B cell (primary cell): Measurements from ENCODE around the gene TFF1. TPM values are rescaled to one million over a fixed set of nuclear protein-coding genes. Genes with fewer than 3 reads are reported as not detected.

ENCODE experiments used
- ATAC-seq: fragments of 200-7000 bp; cut with Tn5 transposase; one replicate; pipeline ENCODE4 v1.10.0; 2021; ENCODE audit warnings: low read depth, mild to moderate bottlenecking, moderate number of reproducible peaks, moderate library complexity
- CTCF ChIA-PET: fragments of 350-600 bp; sonication (Branson Sonifier 250); formaldehyde crosslinking; loops from one replicate; lab custom pipeline; 2021; ENCODE audit warnings: antibody characterized with exemption, inconsistent platforms; lab: Charles Lee
- POLR2A ChIA-PET: fragments of 350-600 bp; sonication (Branson Sonifier 250); formaldehyde crosslinking; loops from one replicate; lab custom pipeline; 2021; ENCODE audit warnings: antibody characterized with exemption; lab: Charles Lee
- DNase-seq: peaks from one replicate; pipeline ENCODE4 v3.0.0; 2013
- H2AFZ ChIP-seq: 2 replicates; pipeline ENCODE4 v1.6.1; 2012; ENCODE audit warnings: mild to moderate bottlenecking, low read depth, low read length; ENCODE audit not compliant: insufficient read depth, poor library complexity, severe bottlenecking
- H3K27ac ChIP-seq, 2 donors: 1 replicate in 1 of 2; 2 replicates in 1 of 2; pipeline ENCODE4 v1.5.1; 2012 to 2013; ENCODE audit warnings: low read length in 2 of 2, mild to moderate bottlenecking in 2 of 2, moderate library complexity in 1 of 2
- H3K27me3 ChIP-seq, 4 experiments: fragments of 200-600 bp in 1 of 4; sonication (generic) in 1 of 4; replicated peaks in 1 of 4; 1 replicate in 2 of 4; 2 replicates in 2 of 4; pipeline versions ENCODE4 v1.6.1 to v1.7.0; 2013 to 2016; ENCODE audit warnings: low read length in 3 of 4, mild to moderate bottlenecking in 2 of 4, mixed read lengths in 1 of 4, moderate library complexity in 1 of 4; ENCODE audit not compliant: insufficient read depth in 4 of 4, control insufficient read depth in 3 of 4; ENCODE audit errors: control extremely low read depth in 1 of 4
- H3K36me3 ChIP-seq, 2 experiments: replicated peaks in 1 of 2; 1 replicate in 1 of 2; 2 replicates in 1 of 2; pipeline versions ENCODE4 v1.6.1 to v1.7.1; 2013; ENCODE audit warnings: low read length in 1 of 2; ENCODE audit not compliant: insufficient read depth in 2 of 2, control insufficient read depth in 1 of 2; ENCODE audit errors: control extremely low read depth in 1 of 2, extremely low read depth in 1 of 2
- H3K4me1 ChIP-seq, 2 donors: fragments of 200-600 bp in 1 of 2; sonication (generic) in 1 of 2; 1 replicate in 1 of 2; 2 replicates in 1 of 2; pipeline versions ENCODE4 v1.5.1 to v1.6.1; 2013 to 2017; ENCODE audit warnings: low read length in 2 of 2; ENCODE audit not compliant: control insufficient read depth in 2 of 2, insufficient read depth in 2 of 2
- H3K4me2 ChIP-seq: replicated peaks from 2 replicates; pipeline ENCODE3; 2012; ENCODE audit warnings: mild to moderate bottlenecking, low read depth, low read length; ENCODE audit not compliant: poor library complexity, severe bottlenecking
- H3K4me3 ChIP-seq, 5 experiments: fragments of 200-600 bp in 1 of 5; sonication (generic) in 1 of 5; 1 replicate in 3 of 5; 2 replicates in 2 of 5; pipeline versions ENCODE4 v1.5.1 to v1.7.0; 2011 to 2016; ENCODE audit warnings: low read length in 4 of 5, mild to moderate bottlenecking in 4 of 5, low read depth in 2 of 5, control low read depth in 1 of 5, moderate library complexity in 1 of 5; ENCODE audit not compliant: insufficient read depth in 1 of 5; ENCODE audit errors: control extremely low read depth in 1 of 5, extremely low read depth in 1 of 5
- H3K79me2 ChIP-seq: fragments of 200-600 bp; sonication (generic); one replicate; pipeline ENCODE4 v1.6.0; 2016; ENCODE audit warnings: low read length; ENCODE audit not compliant: control insufficient read depth, insufficient read depth
- H3K9ac ChIP-seq: fragments of 200-600 bp; sonication (generic); 2 replicates; pipeline ENCODE4 v1.6.1; 2017; ENCODE audit warnings: mild to moderate bottlenecking, low read length, moderate library complexity
- H3K9me3 ChIP-seq, 3 donors: one replicate each; pipeline versions ENCODE4 v1.6.1 to v1.7.1; 2013; ENCODE audit warnings: low read length in 2 of 3; ENCODE audit not compliant: control insufficient read depth in 2 of 3, insufficient read depth in 1 of 3; ENCODE audit errors: control extremely low read depth in 1 of 3
- H4K20me1 ChIP-seq: 2 replicates; pipeline ENCODE4 v1.6.0; 2012; ENCODE audit warnings: mild to moderate bottlenecking, low read length; ENCODE audit not compliant: insufficient read depth, control insufficient read depth, poor library complexity, severe bottlenecking
- H3K27ac Mint-ChIP-seq: one replicate; pipeline ENCODE4 v1.8.0; 2021; ENCODE audit warnings: mixed read lengths
- H3K27me3 Mint-ChIP-seq: one replicate; pipeline ENCODE4 v1.8.0; 2021; ENCODE audit warnings: mixed read lengths
- H3K4me1 Mint-ChIP-seq: one replicate; pipeline ENCODE4 v1.8.0; 2021; ENCODE audit warnings: mixed read lengths
- H3K4me3 Mint-ChIP-seq: one replicate; pipeline ENCODE4 v1.8.0; 2021; ENCODE audit warnings: mixed read lengths
- H3K9me3 Mint-ChIP-seq: one replicate; pipeline ENCODE4 v1.8.0; 2022; ENCODE audit warnings: mixed read lengths; ENCODE audit not compliant: insufficient read depth
- EZH2 ChIP-seq: IDR thresholded peaks from 2 replicates; pipeline ENCODE4 v1.6.1; 2012; ENCODE audit warnings: borderline replicate concordance, low read depth, mild to moderate bottlenecking, moderate library complexity, low read length; ENCODE audit not compliant: insufficient read depth, poor library complexity, severe bottlenecking
- WGBS: methylation state at CpG from one replicate; pipeline ENCODE4 v1.1.5; 2013; ENCODE audit warnings: missing lambda C conversion rate; ENCODE audit not compliant: insufficient coverage; 5-methylcytosine and 5-hydroxymethylcytosine counted together
- intact Hi-C: fragments of 100-400 bp; cut with micrococcal nuclease; formaldehyde crosslinking; loops from one replicate; pipeline ENCODE4 v1.10.0; 2022
- polyA plus RNA-seq: library from polyadenylated mRNA; depleted of rRNA; stranded (reverse); fragments of >200 nt; gene quantifications from 2 replicates; pipeline ENCODE4 v1.2.3, GENCODE V29; 2012
- total RNA-seq, 2 donors: library from RNA; stranded (reverse); fragments of 120-200 nt in 1 of 2; gene quantifications; 1 replicate in 1 of 2; 2 replicates in 1 of 2; pipeline versions ENCODE4 v1.2.3 to v1.2.4, GENCODE V29; 2013 to 2022
- TF ChIP-seq, protein P1 (sequence below): fragments of 200-600 bp; IDR thresholded peaks from one replicate; pipeline ENCODE4 v1.8.0; 2022; ENCODE audit warnings: antibody characterized with exemption, mild to moderate bottlenecking

Gene TFF1
- total and polyA plus RNA-seq, 2 donors (not counting 1 experiment from before 2014, with no cell fraction given) = not detected

DNA sequence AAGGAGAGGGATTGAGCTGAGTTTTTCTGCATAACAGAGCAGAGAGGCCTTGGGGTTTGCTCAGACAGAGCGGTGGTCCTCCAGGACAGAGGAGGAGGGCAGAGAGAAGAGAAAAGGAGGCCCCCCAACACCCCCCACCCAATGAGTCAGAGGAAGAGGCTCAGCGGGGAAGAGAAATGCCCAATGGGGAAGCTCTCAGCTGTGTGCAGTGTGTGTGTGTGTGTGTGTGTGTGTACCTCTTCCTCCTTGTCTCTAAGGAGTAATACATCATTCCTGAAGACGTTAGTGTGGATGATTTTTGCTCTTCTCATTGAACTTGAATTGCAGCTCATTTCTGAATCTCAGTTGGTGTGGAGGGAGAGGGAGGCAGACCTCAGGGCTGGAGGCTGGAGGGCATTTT lies 20.8 kb upstream of the TFF1 start:
- no peak overlapping the region for H2AFZ ChIP-seq
- intact Hi-C loops = no loop called here
- no peak for ATAC-seq
- H3K4me3 ChIP-seq = no peak overlapping the region
- no CpG with 5 or more reads among the region's 3 CpGs for WGBS
- H3K4me1 ChIP-seq = peaks cover 12 to 25% of the 10 kb centered on the region in 2 donors
- H3K9ac ChIP-seq = no peak overlapping the region
- Mint-ChIP-seq H3K4me3 (no peak overlapping the region), H3K27ac (no peak overlapping the region), H3K27me3 (peaks cover 15% of the 10 kb centered on the region), H3K4me1 (peaks cover 47% of the 10 kb centered on the region), H3K9me3 (peaks cover 8% of the 10 kb centered on the region)
- peaks cover 2 to 29% (median 7%) of the 10 kb centered on the region in 3 donors for H3K9me3 ChIP-seq
- CTCF ChIA-PET = interaction anchor here (0.9 kb wide), 1 partner anchor 223 kb away, joined by 3 read pairs; no protein-coding TSS in a partner anchor
- no peak overlapping the region for H3K4me2 ChIP-seq
- no peaks in the 10 kb centered on the region for H3K36me3 ChIP-seq
- TF ChIP-seq, protein P1, sequence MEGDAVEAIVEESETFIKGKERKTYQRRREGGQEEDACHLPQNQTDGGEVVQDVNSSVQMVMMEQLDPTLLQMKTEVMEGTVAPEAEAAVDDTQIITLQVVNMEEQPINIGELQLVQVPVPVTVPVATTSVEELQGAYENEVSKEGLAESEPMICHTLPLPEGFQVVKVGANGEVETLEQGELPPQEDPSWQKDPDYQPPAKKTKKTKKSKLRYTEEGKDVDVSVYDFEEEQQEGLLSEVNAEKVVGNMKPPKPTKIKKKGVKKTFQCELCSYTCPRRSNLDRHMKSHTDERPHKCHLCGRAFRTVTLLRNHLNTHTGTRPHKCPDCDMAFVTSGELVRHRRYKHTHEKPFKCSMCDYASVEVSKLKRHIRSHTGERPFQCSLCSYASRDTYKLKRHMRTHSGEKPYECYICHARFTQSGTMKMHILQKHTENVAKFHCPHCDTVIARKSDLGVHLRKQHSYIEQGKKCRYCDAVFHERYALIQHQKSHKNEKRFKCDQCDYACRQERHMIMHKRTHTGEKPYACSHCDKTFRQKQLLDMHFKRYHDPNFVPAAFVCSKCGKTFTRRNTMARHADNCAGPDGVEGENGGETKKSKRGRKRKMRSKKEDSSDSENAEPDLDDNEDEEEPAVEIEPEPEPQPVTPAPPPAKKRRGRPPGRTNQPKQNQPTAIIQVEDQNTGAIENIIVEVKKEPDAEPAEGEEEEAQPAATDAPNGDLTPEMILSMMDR = no peak
- TF ChIP-seq EZH2 = no peak
- H4K20me1 ChIP-seq = no peaks in the 10 kb centered on the region
- H3K79me2 ChIP-seq = no peaks in the 10 kb centered on the region
- H3K27ac ChIP-seq = no peak overlapping the region
- POLR2A ChIA-PET = no interaction called here
- peaks cover 0 to 4% (median 0%) of the 10 kb centered on the region in 4 experiments for H3K27me3 ChIP-seq
- DNase-seq = no peak

DNA sequence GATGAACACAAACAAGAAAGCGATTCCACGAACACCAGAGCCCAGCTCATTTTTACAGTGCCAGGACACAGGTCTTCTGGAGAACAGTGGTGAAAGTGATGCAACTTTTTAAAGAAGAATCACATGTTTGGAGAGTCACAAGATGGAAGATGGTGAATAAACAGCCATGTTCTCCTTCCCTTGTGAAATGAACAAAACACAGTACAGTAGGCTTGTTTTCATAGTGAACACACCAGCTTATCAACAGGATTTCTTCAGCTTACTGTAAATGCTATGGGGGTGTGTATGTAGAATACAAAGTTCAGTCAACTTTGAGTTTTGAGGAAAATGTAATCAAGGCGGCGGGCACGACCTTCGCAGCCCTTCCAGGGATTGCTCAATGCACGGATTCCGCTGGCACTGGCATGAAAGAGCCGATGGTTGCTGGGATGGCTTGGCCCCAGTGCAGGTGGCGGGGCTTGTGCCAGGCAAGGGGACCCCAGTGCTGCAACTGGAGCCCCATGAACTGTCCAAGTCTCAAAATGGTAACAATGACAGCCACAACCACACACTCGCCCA lies 19.8 kb upstream of the TFF1 start:
- CTCF ChIA-PET = no interaction called here

More for the DNA sequence above, 19.8 kb upstream of the TFF1 start:
- Histone ChIP-seq H3K36me3 (no peaks in the 10 kb centered on the region), H3K4me2 (no peak overlapping the region), H2AFZ (no peak overlapping the region), H3K9ac (no peak overlapping the region), H3K79me2 (no peaks in the 10 kb centered on the region), H3K27me3 (peaks cover 0 to 4% (median 0%) of the 10 kb centered on the region in 4 experiments), H3K4me3 (no peak overlapping the region), H4K20me1 (no peaks in the 10 kb centered on the region), H3K27ac (no peak overlapping the region), H3K4me1 (peaks cover 12 to 25% of the 10 kb centered on the region in 2 donors), H3K9me3 (peaks cover 2 to 39% (median 18%) of the 10 kb centered on the region in 3 donors)
- no peak for ATAC-seq
- 94% methylated on average over 10 of the region's 11 CpGs for WGBS
- intact Hi-C loops = no loop called here
- H3K27ac Mint-ChIP-seq = no peak overlapping the region
- no peak overlapping the region for H3K4me3 Mint-ChIP-seq
- DNase-seq = no peak
- TF ChIP-seq, protein P1 = no peak
- POLR2A ChIA-PET = no interaction called here
- H3K27me3 Mint-ChIP-seq = peaks cover 15% of the 10 kb centered on the region
- peaks cover 14% of the 10 kb centered on the region for H3K9me3 Mint-ChIP-seq
- peaks cover 45% of the 10 kb centered on the region for H3K4me1 Mint-ChIP-seq
